COLO829 (cell line): ENCODE data around the gene TENM4.

Experiments
- DNase-seq: peaks from one replicate; pipeline ENCODE4 v3.0.0; 2012; ENCODE audit warnings: low spot score

The TENM4 gene

DNA sequence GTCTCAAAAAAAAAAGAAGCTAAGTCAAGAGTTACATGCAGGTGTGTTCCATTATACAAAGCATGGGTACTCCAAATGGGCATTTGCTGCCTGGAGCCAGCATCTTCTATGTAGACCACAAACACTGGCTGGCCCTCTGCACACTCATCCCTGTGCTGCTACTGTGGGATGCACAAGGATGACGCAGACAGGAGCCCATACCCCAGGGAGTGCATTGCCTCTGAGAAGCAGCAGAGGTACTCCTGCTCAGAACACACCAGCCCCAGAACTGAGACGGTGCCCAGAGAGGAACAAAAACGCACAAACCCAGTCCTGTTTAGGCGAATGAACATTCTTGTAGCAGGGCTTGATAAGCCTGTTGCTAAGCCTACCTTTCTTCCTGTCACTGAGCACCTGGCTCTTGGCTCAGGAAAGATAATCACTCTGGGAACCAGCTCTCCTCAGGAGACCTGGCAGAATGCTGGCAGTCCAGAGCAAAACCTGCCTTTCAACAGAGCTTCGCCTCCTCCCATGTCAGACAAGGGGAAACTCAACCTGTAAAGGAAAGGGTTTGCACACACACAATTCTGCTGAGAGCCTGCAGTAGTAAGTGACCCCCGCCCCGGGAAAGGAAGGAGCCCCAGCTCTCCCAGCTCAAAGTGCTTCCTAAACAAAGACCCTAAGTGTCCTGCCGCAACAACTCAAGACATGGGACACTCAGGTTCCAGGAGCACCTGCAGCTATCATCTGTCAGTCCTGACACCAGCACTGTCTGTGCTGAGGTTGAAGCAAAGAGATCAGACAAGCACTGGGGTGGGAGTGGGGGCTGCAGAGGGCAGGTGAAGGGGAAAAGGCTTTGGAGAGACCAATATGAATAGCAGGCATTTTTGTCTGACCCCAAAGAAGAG lies 145.7 kb downstream of the TENM4 start:
- DNase-seq = no peak

DNA sequence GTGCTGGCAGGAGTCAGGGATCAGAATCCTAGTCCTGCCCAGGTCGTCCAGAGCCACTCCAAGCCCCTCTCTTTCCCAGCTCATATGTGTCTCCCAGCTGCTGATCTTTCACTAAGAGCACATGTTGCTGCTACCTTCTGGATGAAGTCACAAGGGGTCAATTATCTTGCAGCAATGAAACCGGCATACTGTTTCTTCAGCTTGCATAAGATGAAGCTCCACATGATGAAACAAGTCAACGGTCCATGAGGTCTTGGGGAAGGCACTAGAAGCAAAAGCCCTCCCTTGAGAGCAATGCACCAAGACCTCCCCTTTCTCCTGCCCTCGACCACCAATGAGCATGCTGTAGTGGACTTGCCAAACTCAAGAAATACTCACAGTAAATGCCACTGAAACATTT lies 148.9 kb downstream of the TENM4 start:
- no peak for DNase-seq

DNA sequence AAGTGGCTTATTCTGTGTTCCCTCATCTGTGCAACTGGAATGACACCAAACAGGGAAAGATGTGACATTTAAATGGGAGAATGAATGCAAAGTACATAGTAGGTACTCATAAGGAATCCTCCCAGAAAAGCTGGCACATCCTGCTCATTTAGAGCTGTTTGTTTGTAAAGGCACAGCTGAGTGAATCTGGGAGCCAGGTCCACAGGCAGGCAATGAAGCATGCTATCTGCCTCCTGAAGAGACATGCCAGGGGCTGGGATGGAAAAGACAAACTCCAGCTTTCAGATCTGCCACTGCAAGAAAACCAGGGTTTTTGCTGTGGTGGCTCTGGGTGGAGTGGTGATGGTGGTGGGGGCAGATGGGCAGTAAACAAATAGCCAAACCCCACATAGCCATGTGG lies 150.1 kb downstream of the TENM4 start:
- no peak for DNase-seq

DNA sequence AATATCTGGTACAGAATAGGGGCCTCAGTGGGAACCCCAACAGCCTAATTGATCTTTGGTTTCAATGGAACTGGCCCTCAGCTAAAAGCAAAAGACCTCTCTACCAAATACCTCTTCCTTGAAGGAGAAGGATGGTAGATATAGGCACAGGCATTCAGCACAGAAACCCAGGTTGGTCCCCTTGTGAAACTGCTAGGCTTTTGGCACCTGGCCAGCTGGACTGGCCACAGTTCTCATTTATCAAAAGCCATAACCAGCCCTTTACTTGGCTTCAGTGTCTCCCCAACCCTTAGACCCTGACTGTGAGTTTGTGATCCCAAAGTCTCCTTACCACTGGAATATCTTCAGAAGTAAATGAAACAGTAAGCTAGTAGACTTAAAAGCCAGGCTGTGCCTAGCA lies 152.9 kb downstream of the TENM4 start:
- DNase-seq = no peak

DNA sequence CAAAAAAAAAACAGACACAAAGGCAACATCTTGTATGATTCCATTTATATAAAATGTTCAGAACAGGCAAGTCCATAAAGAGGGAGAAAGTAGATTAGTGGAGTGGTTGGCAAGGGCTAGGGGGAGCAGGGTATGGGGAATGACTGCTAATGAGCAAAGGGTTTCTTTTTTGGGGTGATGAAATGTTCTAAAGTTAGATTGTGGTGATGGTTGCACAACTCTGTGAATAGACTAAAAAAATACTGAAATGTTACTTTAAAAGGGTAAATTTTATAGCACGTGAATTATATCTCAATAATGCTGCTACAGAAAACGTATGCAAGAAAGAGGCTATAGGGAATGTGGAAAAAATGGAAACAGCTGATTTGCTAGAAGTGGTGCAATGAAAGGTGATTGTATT lies 155.1 kb downstream of the TENM4 start:
- DNase-seq = no peak

DNA sequence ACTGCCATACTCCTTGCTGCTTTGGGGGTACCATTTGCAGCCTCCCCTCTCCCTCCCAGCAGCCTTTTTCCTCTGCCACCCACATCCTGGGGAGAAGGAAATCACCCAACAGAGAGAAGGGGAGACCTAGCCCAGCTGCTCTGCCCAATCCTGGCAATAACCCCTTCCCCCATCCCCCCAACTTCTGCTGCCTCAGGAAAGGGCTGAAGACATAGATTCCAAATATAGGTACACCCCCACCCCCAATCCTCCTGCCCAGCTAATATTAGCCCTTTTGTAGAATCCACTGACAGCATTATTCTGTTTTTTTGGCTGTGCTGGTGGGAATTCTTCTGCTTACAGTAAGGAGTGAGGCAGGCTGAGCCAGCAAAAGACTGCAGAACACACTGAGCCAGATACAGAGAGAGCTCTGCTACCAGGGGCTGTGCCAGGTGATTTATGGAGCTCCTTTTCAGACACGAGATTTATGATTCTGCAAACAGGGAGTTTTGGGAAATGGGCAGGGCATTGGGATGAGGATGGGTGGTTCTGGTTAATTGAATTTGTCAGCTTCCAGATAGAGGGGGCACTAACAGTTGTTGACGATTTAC lies 164.0 kb downstream of the TENM4 start:
- no peak for DNase-seq

DNA sequence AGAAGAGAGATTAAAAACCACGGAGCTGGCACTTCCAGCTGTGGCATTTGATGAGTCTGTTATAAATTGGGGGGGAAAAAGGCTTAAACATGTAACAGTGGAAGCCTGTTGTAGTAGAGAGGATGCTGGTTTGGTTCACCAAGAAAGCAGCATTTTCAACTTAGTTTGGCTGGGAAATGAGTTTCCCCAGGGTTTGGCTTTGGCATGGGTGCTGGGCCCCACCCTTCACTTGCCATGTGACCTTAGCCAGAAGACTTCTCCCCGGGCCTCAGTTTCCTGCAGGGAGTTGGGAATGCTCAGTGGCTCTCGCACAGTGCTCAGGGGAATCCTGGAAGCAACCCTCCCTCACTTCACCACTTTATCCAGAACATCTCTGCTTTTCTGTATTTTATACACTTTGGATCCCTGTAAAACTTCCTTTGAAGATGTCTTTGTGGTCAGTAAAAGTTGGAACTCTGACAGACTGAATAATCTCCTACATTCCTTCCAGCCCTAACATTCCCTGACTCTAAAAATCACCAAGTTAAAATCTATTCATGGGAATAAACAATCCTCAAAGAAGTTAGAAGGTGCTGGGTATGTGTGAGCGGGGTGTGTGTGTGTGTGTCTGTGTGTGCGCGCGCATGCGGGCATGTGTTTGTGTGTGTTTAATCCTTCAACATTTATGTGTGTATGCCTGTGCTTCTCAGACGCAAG lies 166.0 kb downstream of the TENM4 start:
- no peak for DNase-seq

DNA sequence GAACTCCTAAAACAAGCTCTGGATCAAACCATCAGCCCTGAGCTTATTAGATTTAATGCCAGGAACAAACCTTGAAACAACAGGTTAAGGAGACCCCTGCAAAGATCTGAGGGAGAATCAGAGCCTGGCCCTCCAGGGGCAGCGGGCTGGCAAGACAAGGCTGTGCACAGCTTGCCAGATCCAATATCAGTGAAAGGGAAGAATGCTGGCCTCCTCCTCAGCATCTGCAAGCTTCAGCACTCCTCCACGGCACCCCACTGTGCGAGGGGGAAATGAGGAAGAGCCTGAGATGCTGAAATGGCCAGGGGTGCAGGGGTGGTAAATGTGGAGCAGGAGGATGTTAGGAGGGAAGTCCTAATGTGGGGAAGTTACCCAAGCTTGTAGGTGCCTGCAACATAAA lies 167.0 kb downstream of the TENM4 start:
- DNase-seq = no peak

DNA sequence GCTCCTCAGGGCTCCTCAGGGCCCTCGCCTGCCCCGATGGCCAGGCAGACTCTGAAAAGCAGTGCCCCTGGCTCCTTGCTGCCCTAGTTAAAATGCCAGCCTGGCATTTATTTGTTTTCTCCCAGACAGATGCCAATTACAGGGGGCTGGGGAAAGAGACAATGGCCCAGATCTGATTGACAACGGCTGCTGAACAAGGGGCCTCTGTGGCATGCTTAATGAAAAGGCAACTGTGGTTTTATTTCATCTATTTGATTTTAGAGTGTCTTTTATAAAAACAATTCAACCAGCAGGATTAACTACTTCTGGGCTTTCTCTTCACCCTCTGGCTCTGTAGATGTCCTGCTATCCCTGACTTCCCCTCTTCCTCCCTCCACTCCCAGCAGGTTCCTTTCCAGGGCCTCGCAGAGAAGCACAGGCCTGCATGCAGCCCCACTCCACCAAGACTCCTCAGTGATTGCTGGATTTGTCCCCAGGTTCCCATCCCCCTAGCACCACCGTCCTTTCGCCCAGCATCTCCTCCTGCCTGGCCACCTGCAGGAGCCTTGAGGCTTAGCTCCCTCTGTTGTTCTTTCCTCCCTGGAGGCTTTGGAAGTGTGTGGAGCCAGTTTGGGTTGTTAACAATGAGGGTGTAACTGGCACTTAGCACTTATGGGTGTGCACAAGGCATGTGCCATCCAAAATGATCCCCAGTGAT lies 171.1 kb downstream of the TENM4 start:
- no peak for DNase-seq

DNA sequence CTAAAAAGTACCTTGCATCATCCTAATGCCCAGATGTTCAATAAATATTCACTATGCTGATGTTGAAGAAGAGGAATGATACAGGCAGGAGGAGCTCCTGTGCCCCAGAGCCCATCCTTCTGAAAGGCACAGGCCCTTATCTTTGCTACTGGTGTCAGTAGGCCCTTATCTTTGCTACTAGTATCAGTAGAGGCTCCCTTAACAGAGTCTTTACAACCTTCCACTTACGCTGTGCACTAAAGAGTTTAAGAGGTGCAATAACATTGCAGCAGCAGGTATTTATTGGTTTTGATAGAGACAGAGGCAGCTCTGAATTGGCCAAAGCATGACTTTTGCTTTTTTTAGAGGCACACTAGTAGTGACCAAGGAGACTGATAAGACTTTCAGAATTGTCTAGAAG lies 174.4 kb downstream of the TENM4 start:
- DNase-seq = no peak

DNA sequence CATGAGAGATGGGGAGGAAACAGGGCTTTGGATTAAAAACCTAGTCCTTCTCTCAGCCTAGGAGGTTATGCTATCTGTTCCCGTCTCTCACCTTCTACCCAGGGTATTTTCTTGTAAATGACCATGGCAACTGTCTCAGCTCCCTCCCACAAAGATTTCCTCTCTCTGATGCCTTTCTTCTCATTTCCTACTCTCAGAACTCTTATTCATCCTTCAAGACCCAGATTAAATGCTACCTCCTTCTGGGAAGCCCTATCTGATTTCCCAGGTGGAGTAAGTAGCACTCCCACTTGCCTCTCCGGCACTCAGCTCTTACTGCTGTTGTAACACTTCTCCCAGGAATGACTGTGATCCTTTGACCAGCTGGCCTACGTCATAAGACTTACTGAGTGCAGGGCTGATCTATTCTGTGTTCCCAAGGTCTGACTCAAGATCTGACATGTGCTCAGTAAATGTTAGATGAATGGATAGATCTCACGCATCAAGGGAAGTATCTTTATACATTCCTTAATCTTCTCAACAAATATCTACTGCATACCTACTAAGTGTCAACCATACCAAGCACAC lies 175.0 kb downstream of the TENM4 start:
- DNase-seq = no peak

DNA sequence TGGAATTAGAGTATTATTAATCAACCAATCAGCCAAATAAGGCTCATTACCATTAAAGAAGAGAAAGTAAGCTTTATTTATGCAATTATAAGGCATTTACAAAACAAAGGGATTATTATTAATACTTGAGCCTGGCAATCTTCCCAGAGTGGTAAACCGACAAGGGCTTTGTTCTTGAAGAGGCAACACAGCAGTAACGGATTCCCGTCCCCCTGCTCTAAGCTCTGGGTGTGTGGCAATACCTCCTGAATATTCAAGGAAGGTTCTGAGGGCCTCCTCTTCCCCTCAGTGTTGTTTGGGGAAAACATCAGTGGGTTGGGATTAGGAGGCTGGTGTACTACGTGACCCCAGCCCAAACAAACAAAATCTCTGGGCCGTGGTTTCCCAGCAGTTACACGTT lies 176.5 kb downstream of the TENM4 start:
- peak; percentile 74 for DNase-seq

DNA sequence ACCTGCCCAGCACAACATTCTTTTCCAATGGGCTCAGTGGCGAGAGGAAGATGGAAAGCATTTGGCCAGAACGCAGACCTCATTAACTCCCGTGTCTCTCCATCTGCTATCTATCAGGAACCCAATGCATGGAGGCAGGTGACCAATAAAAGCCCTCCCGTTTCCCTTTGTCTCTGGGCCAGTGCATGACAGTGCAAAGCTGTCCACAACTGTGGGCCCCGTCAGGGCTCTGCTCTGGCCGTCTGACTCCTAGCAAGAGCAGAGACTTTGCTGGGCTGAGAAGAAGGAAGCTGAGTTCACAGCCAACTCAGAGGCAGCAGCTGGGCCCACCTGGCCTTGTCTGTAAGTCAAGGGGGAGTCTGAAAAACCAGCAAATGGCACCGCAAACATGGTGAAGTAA lies 177.8 kb downstream of the TENM4 start:
- no peak for DNase-seq

DNA sequence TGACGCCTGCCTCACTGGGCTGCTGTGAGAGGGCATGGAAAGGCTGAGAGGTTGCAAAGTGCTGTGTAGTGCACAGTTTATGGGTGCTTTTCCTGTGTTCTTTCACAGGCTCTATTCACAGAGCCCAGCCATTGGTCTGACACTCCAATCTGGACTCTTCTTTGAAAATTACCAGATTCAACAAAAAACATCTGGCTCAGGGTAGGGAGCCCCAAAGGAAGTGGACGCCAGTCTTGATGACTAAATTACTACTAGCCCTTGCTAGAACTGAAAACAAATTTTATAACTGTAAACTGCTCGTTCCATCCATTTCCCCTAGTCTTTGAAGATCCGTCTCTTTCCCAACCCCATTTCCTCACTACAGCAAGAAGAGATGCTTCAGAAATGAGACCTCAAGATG lies 178.6 kb downstream of the TENM4 start:
- DNase-seq = no peak

DNA sequence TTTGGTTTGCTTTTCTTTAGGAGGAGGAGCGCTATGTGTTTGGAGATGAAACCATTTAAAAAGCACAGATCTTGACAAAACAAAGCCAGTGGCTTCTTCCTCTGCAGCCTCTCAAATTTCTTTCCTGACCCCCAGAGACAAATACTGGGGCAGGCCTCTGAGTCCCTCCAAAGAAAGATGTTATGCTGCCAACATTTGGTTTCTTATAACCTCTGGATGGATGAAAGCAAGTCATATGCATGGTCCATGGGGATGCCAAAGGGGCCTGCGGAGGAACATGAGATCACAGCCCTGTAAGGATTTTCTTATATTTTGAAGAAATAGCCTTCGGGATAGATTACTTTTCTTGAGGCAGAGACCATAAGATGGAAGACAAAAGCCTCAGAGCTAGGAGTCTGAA lies 179.1 kb downstream of the TENM4 start:
- no peak for DNase-seq

DNA sequence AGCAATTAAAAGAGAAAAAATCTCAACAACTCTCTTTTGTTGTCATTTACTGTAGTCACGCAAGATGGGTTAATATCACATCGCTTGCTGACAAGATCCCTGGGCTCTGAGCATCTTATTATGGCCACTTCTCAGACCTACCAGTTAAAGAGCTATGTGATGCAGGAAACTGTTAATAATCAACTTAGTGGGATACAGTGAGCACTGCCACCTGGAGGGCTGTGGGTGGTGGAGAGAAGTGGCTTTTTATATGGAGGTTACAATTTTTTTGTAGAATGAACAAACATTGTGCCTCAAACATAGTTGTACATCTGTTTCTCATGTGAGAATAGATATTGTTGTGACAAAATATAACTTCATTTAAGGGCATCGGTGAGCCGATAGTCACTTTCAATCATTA lies 181.0 kb downstream of the TENM4 start:
- no peak for DNase-seq

DNA sequence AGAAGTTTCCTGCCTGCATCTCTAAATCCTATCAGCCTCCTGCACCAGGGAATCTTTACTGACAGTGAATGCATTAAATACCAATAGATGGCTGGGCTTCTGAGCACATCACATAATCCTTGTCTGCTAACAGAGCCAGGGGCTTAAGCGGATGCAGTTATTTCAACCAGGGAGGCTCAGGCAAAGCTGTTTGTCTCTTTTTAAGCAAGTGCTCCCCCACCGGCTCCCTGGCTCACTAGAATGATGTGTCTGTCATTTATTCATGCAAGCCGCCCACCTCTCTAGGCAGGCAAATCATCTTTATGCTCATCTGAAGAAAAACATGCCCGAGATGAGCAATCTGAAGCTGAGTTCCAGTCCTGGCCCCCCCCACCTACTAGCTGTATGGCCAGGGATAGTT lies 182.3 kb downstream of the TENM4 start:
- DNase-seq = no peak

DNA sequence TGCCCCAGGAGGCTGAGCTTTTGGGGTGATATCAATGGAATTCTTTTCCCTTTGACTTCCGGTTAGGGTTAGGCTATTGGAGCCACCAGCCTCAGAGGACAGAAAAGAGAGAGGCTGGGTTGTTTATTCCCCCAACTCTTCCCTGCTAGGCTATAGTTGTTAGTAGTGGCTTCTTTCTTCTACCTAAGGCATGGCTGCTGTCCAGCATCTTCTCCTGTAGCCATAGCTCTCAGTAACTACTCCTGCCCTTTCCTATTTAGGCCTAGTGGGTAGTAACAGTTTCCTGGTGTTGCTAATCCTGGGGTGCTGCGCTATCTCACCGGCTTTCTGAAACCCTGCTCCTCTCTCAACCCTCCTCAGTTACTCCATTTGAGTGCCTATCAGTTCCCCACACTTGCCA lies 184.9 kb downstream of the TENM4 start:
- no peak for DNase-seq

DNA sequence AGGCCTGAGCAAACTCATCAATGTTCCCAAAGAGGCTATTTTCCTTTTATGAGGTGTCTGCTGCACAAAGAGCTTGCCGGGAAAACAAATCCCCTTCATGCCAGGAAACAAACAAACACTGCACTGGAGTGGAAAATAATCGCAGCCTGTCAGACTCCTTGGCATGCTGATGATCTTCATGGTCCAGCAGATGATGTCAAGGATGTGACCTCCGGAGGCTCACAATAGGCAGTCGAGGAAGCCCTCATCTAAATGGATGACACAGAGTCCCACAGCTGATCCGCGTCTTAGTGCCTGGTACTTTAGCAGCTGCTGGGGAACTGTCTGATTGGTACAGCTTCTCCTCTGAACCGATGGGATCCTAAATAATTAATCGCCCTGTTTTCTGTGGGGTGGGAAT lies 187.6 kb downstream of the TENM4 start:
- DNase-seq = no peak

DNA sequence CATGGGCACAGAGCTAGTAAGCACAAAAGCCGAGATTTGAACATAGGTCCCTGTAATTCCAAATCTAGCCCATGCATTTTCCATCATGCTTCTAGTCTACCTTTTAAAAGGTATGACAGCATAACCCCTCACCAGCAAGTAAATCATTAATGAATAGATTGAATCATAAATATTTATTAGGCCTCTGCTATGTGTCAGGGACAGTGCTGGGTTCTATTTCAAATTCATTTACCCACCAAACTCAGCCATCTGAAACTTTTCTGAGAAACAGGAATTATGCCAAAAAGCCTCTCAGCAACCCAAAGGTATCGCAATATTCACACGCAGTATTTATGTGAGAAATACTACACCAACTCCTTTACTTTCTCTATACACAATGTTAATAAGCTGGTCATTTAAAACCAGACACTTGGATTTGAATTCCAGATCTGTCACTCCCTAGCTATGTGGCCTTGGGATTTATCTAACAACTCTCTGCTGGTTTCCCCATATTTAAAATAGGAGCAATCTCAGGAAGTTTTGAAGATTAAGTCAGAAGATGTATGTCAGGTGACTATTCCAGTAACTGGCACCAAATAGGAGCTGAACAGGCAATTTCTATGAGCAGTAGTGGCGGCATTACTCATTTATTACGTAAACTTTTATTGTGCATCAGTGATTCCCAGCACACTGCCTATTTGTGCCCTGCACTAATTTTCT lies 191.4 kb downstream of the TENM4 start:
- DNase-seq = no peak

DNA sequence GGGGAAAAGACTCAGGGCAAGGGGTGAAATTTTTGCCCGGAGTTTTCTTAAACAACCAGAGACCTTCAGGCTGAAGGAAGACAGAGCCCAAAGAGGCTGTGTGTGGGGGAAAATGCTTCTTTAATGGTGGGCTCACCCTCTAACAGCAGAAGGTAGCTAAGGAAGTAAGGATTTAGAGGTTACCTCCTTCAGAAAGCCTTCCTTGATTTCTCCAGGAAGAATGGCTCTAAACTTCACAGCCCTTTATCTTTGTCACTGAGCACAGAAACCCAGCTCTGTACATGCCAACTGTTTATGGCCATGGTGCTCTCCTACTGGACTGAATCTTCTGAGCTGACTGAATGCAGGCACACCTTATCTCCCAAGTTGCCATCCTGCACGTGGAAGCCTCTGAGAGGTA lies 196.0 kb downstream of the TENM4 start:
- DNase-seq = no peak
